ENCODE results near the gene ALPP. TPM values are rescaled to one million over a fixed set of nuclear protein-coding genes. Genes with fewer than 3 reads are reported as not detected.

The ALPP gene
- total RNA-seq, 1 donor from 2014 or later, result not detected

DNA sequence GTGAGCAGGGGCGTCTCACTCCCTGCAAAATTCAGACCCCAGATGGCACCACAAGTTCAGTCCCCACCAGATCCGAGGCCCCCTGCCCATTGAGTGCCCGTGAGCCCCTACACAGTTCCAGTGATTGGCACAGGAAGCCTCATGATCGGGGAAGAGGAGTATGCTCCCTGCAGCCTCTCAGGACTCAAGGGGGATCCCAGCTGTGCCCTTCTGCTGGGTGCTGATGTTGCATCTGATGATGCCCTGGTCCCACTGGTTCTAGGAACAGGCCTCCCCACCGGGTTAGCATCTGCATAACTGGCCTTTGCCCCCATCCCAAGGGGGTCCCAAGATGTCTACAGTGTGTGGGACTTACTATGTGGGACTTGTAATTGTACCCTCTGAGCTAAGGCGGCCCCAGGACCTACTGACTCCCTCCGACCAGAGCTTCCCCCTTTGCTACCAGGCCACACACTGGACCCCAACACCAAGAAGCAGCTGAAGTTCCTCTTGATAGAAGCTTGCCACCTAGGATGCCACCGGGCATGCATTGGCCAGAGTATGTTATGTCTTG is 36.7 kb downstream of the ALPP start:
- no peak overlapping the region for H3K27ac ChIP-seq
- H3K4me2 ChIP-seq, result no peak overlapping the region
- no peaks in the 10 kb centered on the region for H3K36me3 ChIP-seq
- no peak overlapping the region for H2AFZ ChIP-seq (replicated peaks)
- no peak overlapping the region for H3K9ac ChIP-seq
- no peaks in the 10 kb centered on the region for H3F3A ChIP-seq (ENCODE audit: low read depth)
- Mint-ChIP-seq H3K9me3 (no peaks in the 10 kb centered on the region), H3K4me1 (peaks cover 5% of the 10 kb centered on the region), H3K36me3 (no peaks in the 10 kb centered on the region), H3K4me3 (no peak overlapping the region), H3K27ac (no peak overlapping the region), H3K27me3 (ENCODE audit: insufficient read depth, low read depth) (peaks cover 46% of the 10 kb centered on the region)
- H4K20me1 ChIP-seq (ENCODE audit: low read depth), result peaks cover 8% of the 10 kb centered on the region
- H3K4me3 ChIP-seq, result no peak overlapping the region
- no peak for DNase-seq (ENCODE audit: low spot score)
- no peaks in the 10 kb centered on the region for H3K79me2 ChIP-seq (ENCODE audit: low read depth)
- H3K4me1 ChIP-seq, result peaks cover 9% of the 10 kb centered on the region
- H3K27me3 ChIP-seq, result peaks cover 38% of the 10 kb centered on the region
- no peaks in the 10 kb centered on the region for H3K9me3 ChIP-seq (ENCODE audit: low read depth)
- no peak for TF ChIP-seq CTCF (IDR thresholded peaks at IDR 0.05)

GRCh38 chr2:232415736-232416520 is 37.4 kb downstream of the ALPP start:
- Mint-ChIP-seq H3K27me3 (ENCODE audit: insufficient read depth, low read depth) (peaks cover 45% of the 10 kb centered on the region), H3K4me1 (peaks cover 5% of the 10 kb centered on the region), H3K4me3 (no peak overlapping the region), H3K36me3 (no peaks in the 10 kb centered on the region), H3K27ac (no peak overlapping the region), H3K9me3 (no peaks in the 10 kb centered on the region)
- peaks cover 8% of the 10 kb centered on the region for H4K20me1 ChIP-seq (ENCODE audit: low read depth)
- H3F3A ChIP-seq (ENCODE audit: low read depth), result no peaks in the 10 kb centered on the region
- peaks cover 9% of the 10 kb centered on the region for H3K4me1 ChIP-seq
- H3K4me2 ChIP-seq, result no peak overlapping the region
- H3K4me3 ChIP-seq, result no peak overlapping the region
- H3K9me3 ChIP-seq (ENCODE audit: low read depth), result no peaks in the 10 kb centered on the region
- peaks cover 45% of the 10 kb centered on the region for H3K27me3 ChIP-seq
- no peak overlapping the region for H3K9ac ChIP-seq
- no peak for DNase-seq (ENCODE audit: low spot score)
- no peaks in the 10 kb centered on the region for H3K79me2 ChIP-seq (ENCODE audit: low read depth)
- TF ChIP-seq CTCF (IDR thresholded peaks at IDR 0.05) (no peak), EZH2 (IDR thresholded peaks at IDR 0.05) (no peak), EZH2phosphoT487 (IDR thresholded peaks at IDR 0.05) (no peak)
- no peaks in the 10 kb centered on the region for H3K36me3 ChIP-seq
- H2AFZ ChIP-seq (replicated peaks), result no peak overlapping the region
- no peak overlapping the region for H3K27ac ChIP-seq

DNA sequence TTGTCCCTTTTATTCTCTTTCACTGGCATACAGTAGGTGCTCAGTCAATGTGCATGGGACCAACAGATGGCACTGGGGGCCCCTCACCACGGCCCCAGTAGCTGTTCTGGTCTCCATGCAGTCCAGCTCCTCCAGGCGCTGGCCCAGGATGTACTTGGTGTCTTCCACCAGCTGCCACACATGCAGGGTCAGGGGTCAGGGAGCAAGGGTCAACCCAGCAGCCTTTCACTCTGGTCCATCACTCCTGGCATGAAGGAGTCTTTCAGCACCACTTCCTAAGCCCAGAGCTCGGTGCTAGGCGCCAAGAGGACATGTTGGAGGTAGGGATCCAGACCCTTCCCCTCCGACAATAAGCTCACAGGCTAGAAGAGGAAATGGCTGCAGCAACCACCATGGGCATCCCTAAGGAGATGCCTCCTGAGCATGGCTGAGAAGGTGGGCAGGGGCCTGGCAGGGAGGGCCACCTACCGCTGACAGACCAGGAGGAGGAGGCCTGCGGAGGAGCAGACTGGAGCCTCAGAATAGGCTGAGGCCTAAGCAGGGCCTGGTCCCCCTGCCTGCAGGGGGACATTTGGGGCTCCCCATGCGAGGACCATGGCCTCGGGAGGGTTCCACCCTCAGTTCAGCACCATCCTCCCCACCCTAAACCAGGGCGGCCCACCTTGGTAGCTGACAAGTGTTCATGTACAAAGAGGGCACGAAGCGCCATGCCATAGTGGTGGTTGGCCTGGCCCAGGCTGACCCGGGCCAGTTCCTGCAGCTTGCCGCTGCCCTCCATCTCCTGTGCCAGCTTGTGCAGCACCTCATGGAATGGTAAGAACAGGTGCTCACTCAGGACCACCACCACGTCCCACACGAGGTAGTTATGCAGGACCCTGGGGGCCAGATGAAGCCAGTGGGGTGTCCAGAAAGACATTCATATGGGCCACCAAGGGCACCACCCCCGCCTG is 38.2 kb downstream of the ALPP start:
- H3K9ac ChIP-seq, result no peak overlapping the region
- no peak overlapping the region for H3K4me2 ChIP-seq
- peaks cover 9% of the 10 kb centered on the region for H3K4me1 ChIP-seq
- TF ChIP-seq EZH2phosphoT487 (IDR thresholded peaks at IDR 0.05) (no peak), EZH2 (IDR thresholded peaks at IDR 0.05) (no peak), CTCF (IDR thresholded peaks at IDR 0.05) (no peak)
- peaks cover 2% of the 10 kb centered on the region for H3K9me3 Mint-ChIP-seq
- H3K27ac ChIP-seq, result no peak overlapping the region
- H3K27me3 ChIP-seq, result peaks cover 54% of the 10 kb centered on the region
- H2AFZ ChIP-seq (replicated peaks), result no peak overlapping the region
- no peaks in the 10 kb centered on the region for H3K36me3 ChIP-seq
- peaks cover 1% of the 10 kb centered on the region for H3K36me3 Mint-ChIP-seq
- H3K4me3 Mint-ChIP-seq, result no peak overlapping the region
- no peak overlapping the region for H3K4me3 ChIP-seq
- H3F3A ChIP-seq (ENCODE audit: low read depth), result peaks cover 2% of the 10 kb centered on the region
- H3K4me1 Mint-ChIP-seq, result peaks cover 7% of the 10 kb centered on the region
- peaks cover 49% of the 10 kb centered on the region for H3K27me3 Mint-ChIP-seq (ENCODE audit: insufficient read depth, low read depth)
- peaks cover 8% of the 10 kb centered on the region for H4K20me1 ChIP-seq (ENCODE audit: low read depth)
- H3K9me3 ChIP-seq (ENCODE audit: low read depth), result no peaks in the 10 kb centered on the region
- DNase-seq (ENCODE audit: low spot score), result no peak
- no peak overlapping the region for H3K27ac Mint-ChIP-seq
- no peaks in the 10 kb centered on the region for H3K79me2 ChIP-seq (ENCODE audit: low read depth)

Measured in neural progenitor cell (in vitro differentiated cells).